Measurements from ENCODE around the gene ARHGEF7. TPM values are rescaled to one million over a fixed set of nuclear protein-coding genes. Genes with fewer than 3 reads are reported as not detected.

Gene ARHGEF7
- total RNA-seq, 2 donors from 2014 or later: 117 to 152 TPM

DNA sequence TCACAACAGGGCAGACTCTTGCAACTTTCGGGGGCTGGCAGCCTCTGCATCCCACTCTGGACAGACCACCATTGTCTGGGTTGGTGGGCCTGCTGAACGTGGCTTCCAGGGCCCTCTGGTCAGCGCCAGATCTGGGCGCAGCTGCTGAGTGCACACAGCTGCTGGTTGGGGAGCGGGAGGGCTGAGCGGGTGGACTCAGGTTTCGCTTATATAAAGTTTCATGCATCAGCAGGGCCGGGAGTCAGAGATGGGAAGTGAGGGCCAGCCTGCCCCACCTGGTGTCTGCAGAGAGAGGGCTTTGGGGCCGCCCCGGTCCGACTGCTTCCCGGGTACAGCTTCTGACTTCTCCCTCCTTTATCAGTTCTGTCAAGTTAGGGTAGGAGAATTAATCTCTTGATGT, 6.9 kb downstream of the ARHGEF7 start:
- no peak for ATAC-seq (ENCODE audit: insufficient number of reproducible peaks, low FRiP score, low read depth)
- H3K27ac ChIP-seq: peak overlapping the region in 1 of 2 donors; percentile 28
- TF ChIP-seq, protein P1, sequence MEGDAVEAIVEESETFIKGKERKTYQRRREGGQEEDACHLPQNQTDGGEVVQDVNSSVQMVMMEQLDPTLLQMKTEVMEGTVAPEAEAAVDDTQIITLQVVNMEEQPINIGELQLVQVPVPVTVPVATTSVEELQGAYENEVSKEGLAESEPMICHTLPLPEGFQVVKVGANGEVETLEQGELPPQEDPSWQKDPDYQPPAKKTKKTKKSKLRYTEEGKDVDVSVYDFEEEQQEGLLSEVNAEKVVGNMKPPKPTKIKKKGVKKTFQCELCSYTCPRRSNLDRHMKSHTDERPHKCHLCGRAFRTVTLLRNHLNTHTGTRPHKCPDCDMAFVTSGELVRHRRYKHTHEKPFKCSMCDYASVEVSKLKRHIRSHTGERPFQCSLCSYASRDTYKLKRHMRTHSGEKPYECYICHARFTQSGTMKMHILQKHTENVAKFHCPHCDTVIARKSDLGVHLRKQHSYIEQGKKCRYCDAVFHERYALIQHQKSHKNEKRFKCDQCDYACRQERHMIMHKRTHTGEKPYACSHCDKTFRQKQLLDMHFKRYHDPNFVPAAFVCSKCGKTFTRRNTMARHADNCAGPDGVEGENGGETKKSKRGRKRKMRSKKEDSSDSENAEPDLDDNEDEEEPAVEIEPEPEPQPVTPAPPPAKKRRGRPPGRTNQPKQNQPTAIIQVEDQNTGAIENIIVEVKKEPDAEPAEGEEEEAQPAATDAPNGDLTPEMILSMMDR (IDR thresholded peaks at IDR 0.05): no peak

DNA sequence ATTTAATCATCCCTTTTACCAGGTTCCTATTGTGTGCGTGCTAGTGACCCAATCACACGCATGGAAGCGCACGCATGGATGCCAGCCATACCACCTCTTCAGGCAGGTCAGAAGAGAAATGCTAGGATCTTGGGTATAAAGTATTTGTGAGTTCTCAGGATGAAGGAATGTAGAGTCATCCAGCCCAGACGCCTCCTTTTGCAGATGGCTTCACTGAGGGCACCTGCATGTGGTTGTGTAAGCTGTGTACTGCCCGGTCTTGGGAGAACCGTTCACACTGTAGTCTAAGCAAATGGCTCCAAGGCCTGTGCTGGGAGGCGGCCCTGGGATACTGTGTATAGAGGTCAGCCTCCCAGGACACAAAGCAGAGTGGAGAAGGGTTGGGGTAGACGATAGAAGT, 7.5 kb downstream of the ARHGEF7 start:
- Histone ChIP-seq H3K9me3 (no peaks in the 10 kb centered on the region), H3K27ac (no peak overlapping the region), H3K4me3 (no peak overlapping the region), H3K4me1 (ENCODE audit: control insufficient read depth in 1 of 2, low read depth in 2 of 2) (peaks cover 9 to 62% of the 10 kb centered on the region in 2 donors), H3K27me3 (replicated peaks; ENCODE audit: insufficient read depth) (no peaks in the 10 kb centered on the region), H3K36me3 (no peaks in the 10 kb centered on the region)
- no peak for DNase-seq (ENCODE audit: low spot score)
- ATAC-seq (ENCODE audit: insufficient number of reproducible peaks, low FRiP score, low read depth): no peak
- TF ChIP-seq, protein P1 (IDR thresholded peaks at IDR 0.05): no peak

More for the DNA sequence above, 6.9 kb downstream of the ARHGEF7 start:
- H3K27me3 ChIP-seq (replicated peaks; ENCODE audit: insufficient read depth): no peaks in the 10 kb centered on the region
- no peak overlapping the region for H3K4me3 ChIP-seq
- H3K36me3 ChIP-seq: no peaks in the 10 kb centered on the region
- H3K4me1 ChIP-seq (ENCODE audit: control insufficient read depth in 1 of 2, low read depth in 2 of 2): peaks cover 9 to 68% of the 10 kb centered on the region in 2 donors
- no peak for DNase-seq (ENCODE audit: low spot score)
- H3K9me3 ChIP-seq: no peaks in the 10 kb centered on the region

DNA sequence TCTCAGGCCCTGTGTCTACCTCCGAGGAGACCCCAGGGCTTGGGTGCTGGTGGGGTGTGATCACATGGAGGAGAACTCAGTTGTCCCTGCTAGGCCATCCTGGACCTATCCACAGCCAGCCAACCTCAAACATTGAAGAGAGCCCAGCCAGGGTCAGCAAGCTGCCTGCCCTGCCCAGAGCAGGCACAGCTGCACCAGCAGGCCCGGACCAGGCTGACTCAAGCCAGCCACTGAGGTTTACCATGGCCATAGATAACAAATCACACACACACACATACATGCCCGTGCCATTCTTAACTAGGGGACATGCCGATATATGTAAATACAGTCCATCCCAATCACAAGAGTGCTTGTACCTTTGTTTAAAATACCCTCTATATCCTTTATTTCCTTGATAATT, 8.1 kb downstream of the ARHGEF7 start:
- TF ChIP-seq, protein P1 (IDR thresholded peaks at IDR 0.05): no peak
- ATAC-seq (ENCODE audit: insufficient number of reproducible peaks, low FRiP score, low read depth): no peak
- H3K27ac ChIP-seq: no peak overlapping the region

DNA sequence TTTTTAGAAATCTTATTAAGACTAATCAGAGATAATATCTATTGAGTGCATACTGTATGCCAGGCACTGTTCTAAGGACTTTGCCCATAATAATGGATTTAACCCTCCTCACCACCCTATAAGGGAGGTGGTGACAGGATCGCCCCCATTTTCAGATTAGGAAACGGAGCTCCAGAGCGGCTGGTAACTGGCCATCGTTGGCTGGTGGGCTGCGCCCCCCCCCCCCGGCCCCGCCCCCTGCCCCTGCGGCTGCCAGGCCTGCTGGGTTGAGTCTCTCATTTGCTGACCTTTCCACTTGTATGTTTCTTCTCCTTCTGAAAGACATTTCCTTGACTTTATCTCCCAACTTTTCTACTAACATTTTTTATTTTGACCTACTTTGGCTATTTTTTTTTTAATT, 8.5 kb downstream of the ARHGEF7 start:
- no peaks in the 10 kb centered on the region for H3K9me3 ChIP-seq
- DNase-seq (ENCODE audit: low spot score): no peak
- no peak overlapping the region for H3K27ac ChIP-seq

More for the DNA sequence above, 8.1 kb downstream of the ARHGEF7 start:
- peaks cover 9 to 56% of the 10 kb centered on the region in 2 donors for H3K4me1 ChIP-seq (ENCODE audit: control insufficient read depth in 1 of 2, low read depth in 2 of 2)
- no peaks in the 10 kb centered on the region for H3K36me3 ChIP-seq
- no peaks in the 10 kb centered on the region for H3K9me3 ChIP-seq
- no peaks in the 10 kb centered on the region for H3K27me3 ChIP-seq (replicated peaks; ENCODE audit: insufficient read depth)
- no peak overlapping the region for H3K4me3 ChIP-seq
- no peak for DNase-seq (ENCODE audit: low spot score)

DNA sequence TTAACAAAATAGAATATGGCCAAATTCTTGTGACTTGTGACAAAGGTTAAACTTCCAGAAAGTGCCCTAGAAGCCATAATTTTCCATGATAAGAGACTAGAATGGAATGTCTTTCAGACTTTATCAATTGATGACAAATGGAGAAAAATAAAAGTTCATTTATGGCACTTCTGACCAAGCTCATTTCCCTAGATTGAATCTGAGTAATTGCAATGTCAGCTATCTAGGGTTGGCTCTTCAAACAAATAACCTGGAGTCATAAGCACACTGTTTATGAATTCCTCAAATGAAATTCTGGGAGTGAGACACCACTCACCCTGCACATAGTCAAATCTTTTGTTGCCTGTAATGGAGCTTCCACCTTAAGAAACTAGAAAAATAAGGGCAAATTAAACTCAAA, 11.4 kb downstream of the ARHGEF7 start:
- DNase-seq (ENCODE audit: low spot score): no peak
- Histone ChIP-seq H3K4me1 (ENCODE audit: control insufficient read depth in 1 of 2, low read depth in 2 of 2) (peaks cover 0 to 28% of the 10 kb centered on the region in 2 donors), H3K4me3 (no peak overlapping the region), H3K36me3 (no peaks in the 10 kb centered on the region), H3K27ac (no peak overlapping the region), H3K27me3 (replicated peaks; ENCODE audit: insufficient read depth) (no peaks in the 10 kb centered on the region), H3K9me3 (no peaks in the 10 kb centered on the region)
- no peak for ATAC-seq (ENCODE audit: insufficient number of reproducible peaks, low FRiP score, low read depth)
- TF ChIP-seq, protein P1 (IDR thresholded peaks at IDR 0.05): no peak

More for the DNA sequence above, 8.5 kb downstream of the ARHGEF7 start:
- Histone ChIP-seq H3K4me3 (no peak overlapping the region), H3K27me3 (replicated peaks; ENCODE audit: insufficient read depth) (no peaks in the 10 kb centered on the region), H3K4me1 (ENCODE audit: control insufficient read depth in 1 of 2, low read depth in 2 of 2) (peaks cover 9 to 52% of the 10 kb centered on the region in 2 donors), H3K36me3 (no peaks in the 10 kb centered on the region)
- TF ChIP-seq, protein P1 (IDR thresholded peaks at IDR 0.05): no peak
- ATAC-seq (ENCODE audit: insufficient number of reproducible peaks, low FRiP score, low read depth): no peak

Measured in thoracic aorta (tissue), 2 donors.